Measurements from ENCODE around the gene SPATA46. TPM values are rescaled to one million over a fixed set of nuclear protein-coding genes. Genes with fewer than 3 reads are reported as not detected.

SPATA46 gene
- total and polyA plus RNA-seq, 2 donors (not counting 3 experiments of a cell fraction or from before 2014, with no cell fraction given), result not detected

GRCh38 chr1:162400790-162401355 is 24.2 kb upstream of the SPATA46 start:
- FAIRE-seq (no peak), DNase-seq (ENCODE audit: low read depth, low spot score) (no peak)
- no peak overlapping the region for H3K27ac ChIP-seq (ENCODE audit: insufficient read depth, low read depth, low read length)
- ChIA-PET POLR2A (no interaction called here), CTCF (interaction anchor here (1.4 kb wide), 1 partner anchor 338 kb away, joined by 3 read pairs; no protein-coding TSS in a partner anchor)
- TF ChIP-seq POLR2A (IDR thresholded peaks at IDR 0.05; ENCODE audit: low read depth, low read length), result no peak
- TF ChIP-seq JUN (IDR thresholded peaks at IDR 0.05; ENCODE audit: borderline replicate concordance, insufficient read depth, insufficient read length, low read depth), result no peak
- TF ChIP-seq FOS (IDR thresholded peaks at IDR 0.05; ENCODE audit: borderline replicate concordance, insufficient read depth, low read length), result no peak
- TF ChIP-seq EZH2 (IDR thresholded peaks at IDR 0.05; ENCODE audit: borderline replicate concordance, low read depth, low read length, severe bottlenecking), result no peak
- no peak for TF ChIP-seq POLR2AphosphoS5 (IDR thresholded peaks at IDR 0.05; ENCODE audit: insufficient read depth, low read depth, low read length)
- no peak for TF ChIP-seq MAX (IDR thresholded peaks at IDR 0.05; ENCODE audit: insufficient read depth, insufficient read length)
- no peak for TF ChIP-seq CTCF (IDR thresholded peaks at IDR 0.05; ENCODE audit: extremely low read depth in 1 of 2, insufficient read depth in 1 of 2, low read depth in 1 of 2, low read length in 2 of 2)
- H3K9me1 ChIP-seq (replicated peaks; ENCODE audit: control insufficient read depth, extremely low read depth, insufficient read depth, low read length), result no peaks in the 10 kb centered on the region
- H3K9ac ChIP-seq (replicated peaks; ENCODE audit: extremely low read depth, insufficient read depth, low read length), result no peak overlapping the region
- peaks cover 3% of the 10 kb centered on the region for H3K4me1 ChIP-seq (ENCODE audit: control insufficient read depth, extremely low read depth, insufficient read depth, low read length)
- no peaks in the 10 kb centered on the region for H3K79me2 ChIP-seq (ENCODE audit: control insufficient read depth, insufficient read depth, low read length)
- BruUV-seq (replicated peaks), result no TSS peak
- no peak overlapping the region for H3K4me3 ChIP-seq (replicated peaks in 1 of 3; ENCODE audit: insufficient read depth in 1 of 3, low read depth in 1 of 3, low read length in 3 of 3)
- H3K9me3 ChIP-seq (replicated peaks; ENCODE audit: control insufficient read depth, insufficient read depth, low read length), result no peaks in the 10 kb centered on the region
- H3K36me3 ChIP-seq (ENCODE audit: control insufficient read depth in 2 of 2, extremely low read depth in 1 of 2, insufficient read depth in 2 of 2, low read length in 2 of 2), result no peaks in the 10 kb centered on the region
- dilution Hi-C loops (cut with MboI; ENCODE audit: extremely low pct_ligation_motif_present, low sequenced_read_pairs) (no loop called here), intact Hi-C loops (cut with micrococcal nuclease) (no loop called here)
- H3K27me3 ChIP-seq (ENCODE audit: control insufficient read depth in 2 of 2, insufficient read depth in 2 of 2, low read length in 2 of 2), result peaks cover 5 to 13% of the 10 kb centered on the region in 2 experiments
- H4K20me1 ChIP-seq (replicated peaks; ENCODE audit: control insufficient read depth, extremely low read depth, insufficient read depth, low read length), result no peaks in the 10 kb centered on the region
- no peak overlapping the region for H2AFZ ChIP-seq (ENCODE audit: low read depth, low read length)
- no peak overlapping the region for H3K4me2 ChIP-seq (ENCODE audit: insufficient read depth, low read length)
